HCT116 (cell line): ENCODE data around the gene TBXAS1. TPM values are rescaled to one million over a fixed set of nuclear protein-coding genes. Genes with fewer than 3 reads are reported as not detected.

ENCODE experiments used
- ATAC-seq: fragments of 200-7000 bp; cut with Tn5 transposase; 2 replicates; pipeline ENCODE4 v1.9.1; 2020; ENCODE audit warnings: mild to moderate bottlenecking, moderate library complexity
- BruUV-seq: library from RNA; stranded (reverse); fragments of 400-500 nt; replicated peaks from 2 replicates; lab custom pipeline; 2021; lab: Mats Ljungman, UMichigan
- CTCF ChIA-PET: fragments of 300-600 bp; sonication (Branson Sonifier 250); formaldehyde crosslinking; loops from one replicate; lab custom pipeline; 2021; ENCODE audit warnings: antibody characterized with exemption; lab: Charles Lee
- POLR2A ChIA-PET: fragments of 300-600, 350-600 bp; sonication (Branson Sonifier 250); formaldehyde crosslinking; loops from one replicate; lab custom pipeline; 2021; ENCODE audit warnings: antibody characterized with exemption; lab: Charles Lee
- RAD21 ChIA-PET, 2 experiments: fragments of 300-600 bp; sonication (Branson Sonifier 250); formaldehyde crosslinking; loops; one replicate each; lab custom pipeline; 2023; ENCODE audit warnings: low total read pairs in 2 of 2; ENCODE audit not compliant: uncharacterized antibody in 2 of 2, unreplicated experiment in 2 of 2, low non-redundant PET in 1 of 2; lab: Charles Lee
- DNase-seq: peaks from one replicate; pipeline ENCODE4 v3.0.0-alpha.2; 2010; ENCODE audit warnings: low read depth, low spot score
- H2AFZ ChIP-seq: fragments of 200-600 bp; shearing (Covaris generic), sonication (generic); 2 replicates; pipeline ENCODE4 v1.6.1; 2017; ENCODE audit warnings: low read depth, mixed run types, mixed read lengths, antibody characterized with exemption, low read length; ENCODE audit not compliant: poor library complexity, severe bottlenecking
- H3K27ac ChIP-seq: 2 replicates; pipeline ENCODE4 v1.5.1; 2012; ENCODE audit warnings: low read depth, low read length
- H3K27me3 ChIP-seq: fragments of 200-600 bp; sonication (generic); 2 replicates; pipeline ENCODE4 v1.6.1; 2016; ENCODE audit warnings: mixed run types, low read length, mixed read lengths; ENCODE audit not compliant: insufficient read depth
- H3K36me3 ChIP-seq, 2 experiments: fragments of 200-500 bp in 1 of 2; fragments of 200-600 bp in 1 of 2; sonication (Bioruptor generic) in 1 of 2; sonication (generic) in 1 of 2; 2 replicates each; pipeline versions ENCODE4 v1.5.1 to v1.6.1; 2014 to 2016; ENCODE audit warnings: low read length in 2 of 2, inconsistent platforms in 1 of 2, mixed read lengths in 1 of 2, mixed run types in 1 of 2; ENCODE audit not compliant: insufficient read depth in 2 of 2, control insufficient read depth in 1 of 2
- H3K4me1 ChIP-seq, 2 experiments: fragments of 200-600 bp in 1 of 2; sonication (generic) in 1 of 2; 2 replicates each; pipeline versions ENCODE4 v1.5.1 to v1.6.1; 2012 to 2017; ENCODE audit warnings: low read length in 2 of 2, inconsistent platforms in 1 of 2, mild to moderate bottlenecking in 1 of 2, mixed read lengths in 1 of 2, mixed run types in 1 of 2, moderate library complexity in 1 of 2; ENCODE audit not compliant: insufficient read depth in 2 of 2, control insufficient read depth in 1 of 2
- H3K4me2 ChIP-seq: fragments of 200-600 bp; sonication (generic); 2 replicates; pipeline ENCODE4 v1.6.1; 2017; ENCODE audit warnings: mixed run types, low read length, mixed read lengths
- H3K4me3 ChIP-seq, 2 experiments: fragments of 200-600 bp in 1 of 2; sonication (generic) in 1 of 2; replicated peaks in 1 of 2; 2 replicates each; pipeline ENCODE4 v1.5.1; 2011 to 2016; ENCODE audit warnings: low read length in 2 of 2, control low read depth in 1 of 2, low read depth in 1 of 2, mild to moderate bottlenecking in 1 of 2, mixed read lengths in 1 of 2, mixed run types in 1 of 2
- H3K79me2 ChIP-seq: fragments of 200-600 bp; sonication (generic); 2 replicates; pipeline ENCODE4 v1.6.1; 2017; ENCODE audit warnings: mild to moderate bottlenecking, mixed run types, low read length, moderate library complexity, mixed read lengths; ENCODE audit not compliant: insufficient read depth
- H3K9ac ChIP-seq: fragments of 200-600 bp; sonication (generic); 2 replicates; pipeline ENCODE4 v1.6.1; 2016; ENCODE audit warnings: low read length, mixed read lengths
- H3K9me2 ChIP-seq: fragments of 200-600 bp; sonication (generic), shearing (Covaris generic); 2 replicates; pipeline ENCODE4 v1.6.1; 2017; ENCODE audit warnings: mixed run types, mild to moderate bottlenecking, moderate library complexity; ENCODE audit not compliant: insufficient read depth
- H3K9me3 ChIP-seq, 2 experiments: fragments of 200-500 bp in 1 of 2; fragments of 200-600 bp in 1 of 2; sonication (Bioruptor generic) in 1 of 2; sonication (generic) in 1 of 2; 2 replicates each; pipeline ENCODE4 v1.6.1; 2014 to 2017; ENCODE audit warnings: low read length in 2 of 2, mixed read lengths in 2 of 2, inconsistent platforms in 1 of 2, low read depth in 1 of 2, mild to moderate bottlenecking in 1 of 2, mixed run types in 1 of 2, moderate library complexity in 1 of 2; ENCODE audit not compliant: control insufficient read depth in 1 of 2, insufficient read depth in 1 of 2
- H4K20me1 ChIP-seq: fragments of 200-600 bp; sonication (generic), shearing (Covaris generic); 2 replicates; pipeline ENCODE4 v1.6.1; 2017; ENCODE audit warnings: mixed run types, mild to moderate bottlenecking, moderate library complexity; ENCODE audit not compliant: insufficient read depth
- ATF3 ChIP-seq: IDR thresholded peaks from 2 replicates; pipeline ENCODE4 v1.6.1; 2012
- CBX3 ChIP-seq: IDR thresholded peaks from 2 replicates; pipeline ENCODE4 v1.6.1; 2012; ENCODE audit warnings: low read depth
- CEBPB ChIP-seq: IDR thresholded peaks from 2 replicates; pipeline ENCODE4 v1.6.1; 2012; ENCODE audit warnings: low read depth
- CTCF ChIP-seq, 3 experiments: fragments of 200-600 bp in 1 of 3; sonication (generic) in 1 of 3; IDR thresholded peaks in 2 of 3; conservative IDR thresholded peaks in 1 of 3; 2 replicates each; pipeline ENCODE4 v1.5.1; 2012 to 2017; ENCODE audit warnings: low read depth in 2 of 3, low read length in 2 of 3, antibody characterized with exemption in 1 of 3, borderline replicate concordance in 1 of 3, control low read depth in 1 of 3, mild to moderate bottlenecking in 1 of 3, mixed read lengths in 1 of 3, mixed run types in 1 of 3, moderate library complexity in 1 of 3; ENCODE audit not compliant: insufficient read depth in 1 of 3
- ELF1 ChIP-seq: IDR thresholded peaks from 2 replicates; pipeline ENCODE4 v1.6.1; 2012; ENCODE audit warnings: low read depth, borderline replicate concordance
- FOSL1 ChIP-seq: IDR thresholded peaks from 2 replicates; pipeline ENCODE4 v1.6.1; 2012; ENCODE audit warnings: low read depth
- JUND ChIP-seq: IDR thresholded peaks from 2 replicates; pipeline ENCODE4 v1.6.1; 2012
- POLR2A ChIP-seq: IDR thresholded peaks from 2 replicates; pipeline ENCODE4 v1.7.0; 2011; ENCODE audit warnings: borderline replicate concordance; ENCODE audit not compliant: insufficient read depth, insufficient read length; ENCODE audit errors: extremely low read depth
- POLR2AphosphoS5 ChIP-seq: IDR thresholded peaks from 2 replicates; pipeline ENCODE4 v1.6.1; 2011; ENCODE audit warnings: mild to moderate bottlenecking, low read depth, low read length, moderate library complexity
- RAD21 ChIP-seq: IDR thresholded peaks from 2 replicates; pipeline ENCODE4 v1.6.1; 2012; ENCODE audit warnings: low read depth, mild to moderate bottlenecking
- REST ChIP-seq: IDR thresholded peaks from 2 replicates; pipeline ENCODE4 v1.6.1; 2012; ENCODE audit warnings: low read depth
- SIN3A ChIP-seq: IDR thresholded peaks from 2 replicates; pipeline ENCODE4 v1.6.1; 2012; ENCODE audit warnings: low read depth
- TCF7L2 ChIP-seq: IDR thresholded peaks from 2 replicates; pipeline ENCODE4 v1.7.0; 2011; ENCODE audit warnings: borderline replicate concordance, inconsistent platforms; ENCODE audit not compliant: insufficient read depth, insufficient read length; ENCODE audit errors: extremely low read depth
- YY1 ChIP-seq: IDR thresholded peaks from 2 replicates; pipeline ENCODE4 v1.6.1; 2011; ENCODE audit warnings: low read length, low read depth, moderate library complexity, mild to moderate bottlenecking; ENCODE audit not compliant: insufficient replicate concordance; ENCODE audit errors: extremely low read depth
- ZBTB33 ChIP-seq: IDR thresholded peaks from 2 replicates; pipeline ENCODE4 v1.6.1; 2011; ENCODE audit warnings: mild to moderate bottlenecking, low read length, moderate library complexity; ENCODE audit not compliant: insufficient replicate concordance; ENCODE audit errors: extremely low read depth
- ZNF274 ChIP-seq: fragments of 200-500 bp; sonication (Bioruptor generic); IDR thresholded peaks from 2 replicates; pipeline ENCODE4 v1.6.1; 2014; ENCODE audit warnings: mild to moderate bottlenecking, low read depth, low read length, inconsistent platforms
- intact Hi-C: fragments of 100-400 bp; cut with micrococcal nuclease; formaldehyde crosslinking; loops from 2 replicates; pipeline ENCODE4 v1.10.0; 2022
- total RNA-seq: library from RNA; stranded (reverse); gene quantifications from one replicate; pipeline ENCODE4 v1.2.1, GENCODE V29; 2021; ENCODE audit not compliant: unreplicated experiment

Gene TBXAS1
- total RNA-seq, 1 experiment from 2014 or later: 1.4 TPM

GRCh38 chr7:139808427-139808826 lies 20.6 kb upstream of the TBXAS1 start (continued):
- TF ChIP-seq REST (no peak), TCF7L2 (no peak), FOSL1 (no peak)

GRCh38 chr7:139808846-139809442 lies 20.1 kb upstream of the TBXAS1 start:
- ChIA-PET CTCF (interaction anchor here (1.8 kb wide), 1 partner anchor 190 kb away, joined by 4 read pairs; no protein-coding TSS in a partner anchor), RAD21 (no interaction called here), POLR2A (no interaction called here)
- H3K4me2 ChIP-seq: no peak overlapping the region
- H3K9ac ChIP-seq: no peak overlapping the region
- H4K20me1 ChIP-seq: no peaks in the 10 kb centered on the region
- H3K79me2 ChIP-seq: no peaks in the 10 kb centered on the region
- no TSS peak for BruUV-seq
- no peaks in the 10 kb centered on the region for H3K4me1 ChIP-seq
- no peak overlapping the region for H2AFZ ChIP-seq
- DNase-seq (no peak), ATAC-seq (no peak)
- H3K9me3 ChIP-seq: no peaks in the 10 kb centered on the region
- H3K4me3 ChIP-seq: no peak overlapping the region
- intact Hi-C loops: no loop called here
- no peaks in the 10 kb centered on the region for H3K9me2 ChIP-seq
- H3K27ac ChIP-seq: no peak overlapping the region
- no peaks in the 10 kb centered on the region for H3K27me3 ChIP-seq
- H3K36me3 ChIP-seq: no peaks in the 10 kb centered on the region
- no peak for TF ChIP-seq CTCF (IDR thresholded peaks at IDR 0.05 in 2 of 3, conservative IDR thresholded peaks at IDR 0.05 in 1 of 3; ENCODE audit: borderline replicate concordance in 1 of 3, insufficient read depth in 1 of 3, low read depth in 2 of 3, low read length in 2 of 3)
- TF ChIP-seq SIN3A: no peak
- no peak for TF ChIP-seq ZNF274
- no peak for TF ChIP-seq JUND
- no peak for TF ChIP-seq ELF1
- no peak for TF ChIP-seq CEBPB
- no peak for TF ChIP-seq CBX3
- TF ChIP-seq POLR2A: no peak
- TF ChIP-seq ATF3: no peak
- no peak for TF ChIP-seq YY1
- no peak for TF ChIP-seq FOSL1
- no peak for TF ChIP-seq POLR2AphosphoS5
- TF ChIP-seq ZBTB33: no peak
- no peak for TF ChIP-seq RAD21
